Measurements from ENCODE around the gene KCNT2. TPM values are rescaled to one million over a fixed set of nuclear protein-coding genes. Genes with fewer than 3 reads are reported as not detected.

KCNT2 gene
- polyA plus RNA-seq, 1 of the 3 experiments (the other 2 are of a cell fraction), result 0.56 TPM

DNA sequence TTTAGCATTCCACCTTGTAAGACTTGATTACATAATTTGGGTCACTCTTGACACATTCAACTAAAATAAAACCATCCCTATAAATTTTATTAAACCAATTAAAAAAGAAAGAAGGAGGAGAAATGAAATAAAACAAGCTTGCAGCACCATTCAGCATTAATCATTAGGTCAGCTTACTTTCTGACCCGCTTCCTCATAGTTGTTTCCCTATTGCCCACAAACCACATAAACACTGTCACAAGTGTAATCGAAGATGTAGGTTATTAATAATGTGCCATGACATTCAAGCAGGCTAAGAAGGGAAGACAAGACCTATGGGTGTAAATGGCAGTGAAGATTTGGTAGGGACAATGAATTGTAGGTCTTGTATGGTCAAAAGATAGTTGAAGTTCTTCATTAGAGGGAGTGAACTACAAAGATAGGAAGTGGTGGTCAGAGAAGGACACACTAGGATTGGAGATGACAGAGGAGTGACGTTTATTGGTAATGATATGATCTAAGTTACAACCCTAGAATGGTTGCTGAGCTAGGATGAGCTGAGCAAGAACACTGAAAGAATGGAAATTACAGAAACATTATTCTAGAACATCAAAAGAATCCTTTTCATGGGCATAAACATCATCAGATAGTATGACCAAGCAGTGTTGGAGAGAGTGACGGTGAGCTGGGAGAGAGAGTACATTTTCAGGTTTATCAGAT, 231.5 kb downstream of the KCNT2 start:
- Histone ChIP-seq H3K79me2 (ENCODE audit: insufficient read depth) (no peaks in the 10 kb centered on the region), H3K27ac (ENCODE audit: low read depth in 2 of 2, low read length in 1 of 2) (no peak overlapping the region), H3K9me3 (no peaks in the 10 kb centered on the region), H3K4me2 (no peak overlapping the region), H3K4me3 (ENCODE audit: low read depth in 2 of 2, low read length in 1 of 2) (no peak overlapping the region), H2AFZ (ENCODE audit: low read depth) (no peak overlapping the region), H3K27me3 (ENCODE audit: insufficient read depth) (no peaks in the 10 kb centered on the region), H3K4me1 (ENCODE audit: control insufficient read depth in 1 of 2, insufficient read depth in 2 of 2, low read depth in 1 of 2, low read length in 1 of 2) (no peaks in the 10 kb centered on the region; a peak in 1 of 4 replicates), H3K9me2 (no peaks in the 10 kb centered on the region), H3K36me3 (replicated peaks in 1 of 2; ENCODE audit: control insufficient read depth in 1 of 2, insufficient read depth in 2 of 2, low read length in 1 of 2) (peaks cover 0 to 4% of the 10 kb centered on the region in 2 experiments), H3F3A (replicated peaks; ENCODE audit: insufficient read depth) (no peaks in the 10 kb centered on the region), H4K20me1 (ENCODE audit: insufficient read depth) (no peaks in the 10 kb centered on the region), H3K9ac (no peak overlapping the region)
- WGBS (ENCODE audit: low lambda C conversion rate), result 80% methylated on average over 4 of the region's 4 CpGs
- DNase-seq, result no peak
- ChIA-PET CTCF (interaction anchor here (1.0 to 1.5 kb wide), 3 partner anchors 14 to 284 kb away, joined by 3 to 5 read pairs (median 3); no protein-coding TSS in a partner anchor), POLR2A (no interaction called here)
- TF ChIP-seq RFX5 (IDR thresholded peaks at IDR 0.05; ENCODE audit: low read length) (no peak), YY1 (IDR thresholded peaks at IDR 0.05; ENCODE audit: low read depth) (no peak), FOXM1 (IDR thresholded peaks at IDR 0.05; ENCODE audit: low read depth) (no peak), GABPA (IDR thresholded peaks at IDR 0.05; ENCODE audit: low read depth) (no peak), CHD2 (IDR thresholded peaks at IDR 0.05; ENCODE audit: low read length, partially characterized antibody) (no peak), NFIC (IDR thresholded peaks at IDR 0.05; ENCODE audit: borderline replicate concordance) (no peak), EP300 (IDR thresholded peaks at IDR 0.05; ENCODE audit: borderline replicate concordance in 1 of 2, low read depth in 1 of 2, low read length in 1 of 2) (no peak)
- TF ChIP-seq, protein P1, sequence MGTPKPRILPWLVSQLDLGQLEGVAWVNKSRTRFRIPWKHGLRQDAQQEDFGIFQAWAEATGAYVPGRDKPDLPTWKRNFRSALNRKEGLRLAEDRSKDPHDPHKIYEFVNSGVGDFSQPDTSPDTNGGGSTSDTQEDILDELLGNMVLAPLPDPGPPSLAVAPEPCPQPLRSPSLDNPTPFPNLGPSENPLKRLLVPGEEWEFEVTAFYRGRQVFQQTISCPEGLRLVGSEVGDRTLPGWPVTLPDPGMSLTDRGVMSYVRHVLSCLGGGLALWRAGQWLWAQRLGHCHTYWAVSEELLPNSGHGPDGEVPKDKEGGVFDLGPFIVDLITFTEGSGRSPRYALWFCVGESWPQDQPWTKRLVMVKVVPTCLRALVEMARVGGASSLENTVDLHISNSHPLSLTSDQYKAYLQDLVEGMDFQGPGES (IDR thresholded peaks at IDR 0.05; ENCODE audit: low read depth, low read length), result no peak
- TF ChIP-seq, protein P2, sequence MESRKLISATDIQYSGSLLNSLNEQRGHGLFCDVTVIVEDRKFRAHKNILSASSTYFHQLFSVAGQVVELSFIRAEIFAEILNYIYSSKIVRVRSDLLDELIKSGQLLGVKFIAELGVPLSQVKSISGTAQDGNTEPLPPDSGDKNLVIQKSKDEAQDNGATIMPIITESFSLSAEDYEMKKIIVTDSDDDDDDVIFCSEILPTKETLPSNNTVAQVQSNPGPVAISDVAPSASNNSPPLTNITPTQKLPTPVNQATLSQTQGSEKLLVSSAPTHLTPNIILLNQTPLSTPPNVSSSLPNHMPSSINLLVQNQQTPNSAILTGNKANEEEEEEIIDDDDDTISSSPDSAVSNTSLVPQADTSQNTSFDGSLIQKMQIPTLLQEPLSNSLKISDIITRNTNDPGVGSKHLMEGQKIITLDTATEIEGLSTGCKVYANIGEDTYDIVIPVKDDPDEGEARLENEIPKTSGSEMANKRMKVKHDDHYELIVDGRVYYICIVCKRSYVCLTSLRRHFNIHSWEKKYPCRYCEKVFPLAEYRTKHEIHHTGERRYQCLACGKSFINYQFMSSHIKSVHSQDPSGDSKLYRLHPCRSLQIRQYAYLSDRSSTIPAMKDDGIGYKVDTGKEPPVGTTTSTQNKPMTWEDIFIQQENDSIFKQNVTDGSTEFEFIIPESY (IDR thresholded peaks at IDR 0.05; ENCODE audit: borderline replicate concordance, low read depth), result no peak

DNA sequence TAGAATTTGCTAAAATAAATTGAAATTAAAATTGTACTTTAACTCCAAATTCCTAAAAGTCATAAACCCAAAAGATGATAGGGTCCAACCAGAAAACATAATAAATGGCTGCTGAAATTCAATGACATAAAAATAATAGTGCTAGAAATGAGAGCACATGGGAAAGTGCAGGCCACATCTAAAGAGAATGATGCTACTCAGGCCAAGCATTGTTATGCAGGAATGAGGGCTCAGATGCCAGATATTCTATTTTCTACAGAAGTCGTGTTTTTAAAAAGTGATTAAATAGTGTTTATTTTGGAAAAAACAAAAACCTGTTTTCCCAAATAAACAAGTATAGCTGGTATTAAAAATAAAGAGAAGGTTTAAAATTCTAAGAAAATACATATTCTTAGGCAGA, 234.4 kb downstream of the KCNT2 start:
- Histone ChIP-seq H3K79me2 (ENCODE audit: insufficient read depth) (no peaks in the 10 kb centered on the region), H3K9me3 (no peaks in the 10 kb centered on the region), H3K9me2 (no peaks in the 10 kb centered on the region), H2AFZ (ENCODE audit: low read depth) (no peak overlapping the region), H3K27me3 (ENCODE audit: insufficient read depth) (no peaks in the 10 kb centered on the region), H3K9ac (no peak overlapping the region), H3K36me3 (replicated peaks in 1 of 2; ENCODE audit: control insufficient read depth in 1 of 2, insufficient read depth in 2 of 2, low read length in 1 of 2) (peaks cover 0 to 4% of the 10 kb centered on the region in 2 experiments), H3K27ac (ENCODE audit: low read depth in 2 of 2, low read length in 1 of 2) (no peak overlapping the region), H3F3A (replicated peaks; ENCODE audit: insufficient read depth) (no peaks in the 10 kb centered on the region), H3K4me1 (ENCODE audit: control insufficient read depth in 1 of 2, insufficient read depth in 2 of 2, low read depth in 1 of 2, low read length in 1 of 2) (no peaks in the 10 kb centered on the region; a peak in 1 of 4 replicates), H3K4me2 (no peak overlapping the region), H3K4me3 (ENCODE audit: low read depth in 2 of 2, low read length in 1 of 2) (no peak overlapping the region), H4K20me1 (ENCODE audit: insufficient read depth) (no peaks in the 10 kb centered on the region)
- DNase-seq, result no peak
- no peak for TF ChIP-seq GATA2 (CRISPR knock-in tag; IDR thresholded peaks at IDR 0.05)
- no peak for TF ChIP-seq EP300 (IDR thresholded peaks at IDR 0.05; ENCODE audit: borderline replicate concordance in 1 of 2, low read depth in 1 of 2, low read length in 1 of 2)
- TF ChIP-seq NRF1 (IDR thresholded peaks at IDR 0.05; ENCODE audit: low read depth, low read length), result no peak
- no peak for TF ChIP-seq FOXM1 (IDR thresholded peaks at IDR 0.05; ENCODE audit: low read depth)
- TF ChIP-seq ELF1 (IDR thresholded peaks at IDR 0.05), result no peak
- TF ChIP-seq, protein P3, sequence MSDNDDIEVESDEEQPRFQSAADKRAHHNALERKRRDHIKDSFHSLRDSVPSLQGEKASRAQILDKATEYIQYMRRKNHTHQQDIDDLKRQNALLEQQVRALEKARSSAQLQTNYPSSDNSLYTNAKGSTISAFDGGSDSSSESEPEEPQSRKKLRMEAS (IDR thresholded peaks at IDR 0.05; ENCODE audit: low read depth), result no peak
- no peak for TF ChIP-seq SMC3 (IDR thresholded peaks at IDR 0.05; ENCODE audit: low read depth, low read length)
- TF ChIP-seq TCF12 (IDR thresholded peaks at IDR 0.05), result no peak
- TF ChIP-seq EZH2phosphoT487 (IDR thresholded peaks at IDR 0.05; ENCODE audit: borderline replicate concordance, low read depth), result no peak
- TF ChIP-seq RFX5 (IDR thresholded peaks at IDR 0.05; ENCODE audit: low read length), result no peak
- no peak for TF ChIP-seq TAF1 (IDR thresholded peaks at IDR 0.05; ENCODE audit: borderline replicate concordance, low read depth, low read length)
- no peak for TF ChIP-seq GABPA (IDR thresholded peaks at IDR 0.05; ENCODE audit: low read depth)
- 79% methylated on average over 1 of the region's 1 CpG for WGBS (ENCODE audit: low lambda C conversion rate)
- ChIA-PET POLR2A (no interaction called here), CTCF (no interaction called here)
